Measurements from ENCODE around the gene WDR93. TPM values are rescaled to one million over a fixed set of nuclear protein-coding genes. Genes with fewer than 3 reads are reported as not detected.

WDR93 gene
- total RNA-seq, 1 donor from 2014 or later: not detected

DNA sequence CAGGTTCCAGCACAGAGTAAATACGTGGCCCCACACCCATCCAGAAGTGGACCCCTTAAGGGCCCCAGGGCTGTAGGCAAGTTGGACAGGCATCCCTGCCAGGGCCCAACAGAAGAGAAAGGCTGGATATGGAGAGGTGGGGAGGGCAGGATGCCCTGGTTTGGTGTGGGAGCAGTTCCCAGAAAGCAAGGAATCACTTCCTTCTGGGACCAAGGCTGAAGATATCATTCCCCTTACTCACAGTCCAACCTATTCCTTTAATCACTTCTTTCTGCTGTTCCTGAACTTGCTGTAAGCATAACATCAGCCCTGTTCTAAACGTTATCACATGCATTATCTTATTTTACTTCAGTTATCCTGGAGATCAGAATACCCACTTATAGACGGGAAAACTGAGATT is 79.4 kb downstream of the WDR93 start:
- Histone ChIP-seq H3K36me3 (no peaks in the 10 kb centered on the region), H3K4me3 (no peak overlapping the region), H3K27ac (no peak overlapping the region), H3K4me1 (peaks cover 10% of the 10 kb centered on the region), H3K9me3 (no peaks in the 10 kb centered on the region), H3K27me3 (no peaks in the 10 kb centered on the region)
- no peak for DNase-seq (ENCODE audit: extremely low spot score in 2 of 2)
- TF ChIP-seq POLR2A (IDR thresholded peaks at IDR 0.05) (no peak), POLR2AphosphoS5 (IDR thresholded peaks at IDR 0.05; ENCODE audit: insufficient read depth in 1 of 2, low read depth in 1 of 2) (no peak)
- TF ChIP-seq, protein P1, sequence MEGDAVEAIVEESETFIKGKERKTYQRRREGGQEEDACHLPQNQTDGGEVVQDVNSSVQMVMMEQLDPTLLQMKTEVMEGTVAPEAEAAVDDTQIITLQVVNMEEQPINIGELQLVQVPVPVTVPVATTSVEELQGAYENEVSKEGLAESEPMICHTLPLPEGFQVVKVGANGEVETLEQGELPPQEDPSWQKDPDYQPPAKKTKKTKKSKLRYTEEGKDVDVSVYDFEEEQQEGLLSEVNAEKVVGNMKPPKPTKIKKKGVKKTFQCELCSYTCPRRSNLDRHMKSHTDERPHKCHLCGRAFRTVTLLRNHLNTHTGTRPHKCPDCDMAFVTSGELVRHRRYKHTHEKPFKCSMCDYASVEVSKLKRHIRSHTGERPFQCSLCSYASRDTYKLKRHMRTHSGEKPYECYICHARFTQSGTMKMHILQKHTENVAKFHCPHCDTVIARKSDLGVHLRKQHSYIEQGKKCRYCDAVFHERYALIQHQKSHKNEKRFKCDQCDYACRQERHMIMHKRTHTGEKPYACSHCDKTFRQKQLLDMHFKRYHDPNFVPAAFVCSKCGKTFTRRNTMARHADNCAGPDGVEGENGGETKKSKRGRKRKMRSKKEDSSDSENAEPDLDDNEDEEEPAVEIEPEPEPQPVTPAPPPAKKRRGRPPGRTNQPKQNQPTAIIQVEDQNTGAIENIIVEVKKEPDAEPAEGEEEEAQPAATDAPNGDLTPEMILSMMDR (IDR thresholded peaks at IDR 0.05): no peak
- intact Hi-C loops (cut with DNase I): no loop called here

DNA sequence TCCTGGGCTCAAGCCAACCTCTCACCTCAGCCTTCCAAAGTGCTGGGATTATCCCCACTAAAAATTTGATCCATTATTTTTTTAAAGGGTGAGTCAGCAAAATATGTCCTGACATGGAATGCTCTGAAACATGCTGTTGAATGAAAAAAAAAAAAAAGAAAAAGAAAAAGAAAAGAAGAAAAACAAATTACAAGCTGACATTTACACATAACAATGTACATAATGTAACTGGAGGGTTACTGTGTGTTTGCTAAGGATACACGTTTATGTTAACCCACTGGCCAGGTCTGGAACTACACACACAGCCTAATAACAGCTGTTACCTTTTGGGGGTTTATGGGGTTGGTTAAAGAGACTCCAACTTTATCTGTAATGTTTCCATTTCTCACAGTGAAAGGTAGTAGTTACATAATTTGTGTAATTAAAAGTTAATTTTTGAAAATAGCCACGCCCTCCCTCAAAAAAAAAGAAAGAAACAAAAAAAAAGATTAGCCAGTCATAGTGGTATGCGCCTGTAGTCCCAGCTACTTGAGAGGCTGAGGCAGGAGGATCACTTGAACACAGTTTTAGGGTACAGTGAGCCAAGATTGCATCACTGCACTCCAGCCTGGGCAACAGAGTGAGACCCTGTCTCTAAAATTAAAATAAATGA is 82.4 kb downstream of the WDR93 start:
- no peak for DNase-seq (ENCODE audit: extremely low spot score in 2 of 2)
- H3K36me3 ChIP-seq: no peaks in the 10 kb centered on the region
- intact Hi-C loops (cut with DNase I): no loop called here

DNA sequence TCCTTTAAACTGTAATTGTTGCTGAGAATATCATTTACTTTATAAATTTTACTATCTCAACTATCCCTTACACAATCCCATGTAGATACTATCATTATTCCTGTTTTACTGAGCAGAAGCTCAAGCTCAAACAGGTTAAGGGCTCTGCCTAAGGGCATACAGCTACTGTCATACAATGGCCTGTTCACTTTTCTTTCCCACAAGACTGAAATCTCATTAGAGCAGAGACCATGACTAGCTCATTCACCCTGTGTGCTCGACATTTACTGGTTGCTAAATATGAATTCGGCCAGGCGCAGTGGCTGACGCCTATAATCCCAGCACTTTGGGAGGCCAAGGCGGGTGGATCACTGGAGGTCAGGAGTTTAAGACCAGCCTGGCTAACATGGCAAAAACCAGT is 83.9 kb downstream of the WDR93 start:
- H3K9me3 ChIP-seq: no peaks in the 10 kb centered on the region
- peaks cover 13% of the 10 kb centered on the region for H3K4me1 ChIP-seq
- H3K36me3 ChIP-seq: no peaks in the 10 kb centered on the region
- H3K27ac ChIP-seq: peak overlapping the region; percentile 22
- TF ChIP-seq POLR2AphosphoS5 (IDR thresholded peaks at IDR 0.05; ENCODE audit: insufficient read depth in 1 of 2, low read depth in 1 of 2): peak in 1 of 2 donors; percentile 42
- TF ChIP-seq, protein P1 (IDR thresholded peaks at IDR 0.05): no peak
- no peak for DNase-seq (ENCODE audit: extremely low spot score in 2 of 2)
- no peaks in the 10 kb centered on the region for H3K27me3 ChIP-seq
- intact Hi-C loops (cut with DNase I): no loop called here
- no peak overlapping the region for H3K4me3 ChIP-seq

More for the DNA sequence above, 82.4 kb downstream of the WDR93 start:
- Histone ChIP-seq H3K27me3 (no peaks in the 10 kb centered on the region), H3K9me3 (no peaks in the 10 kb centered on the region), H3K4me1 (peaks cover 11% of the 10 kb centered on the region), H3K27ac (no peak overlapping the region), H3K4me3 (no peak overlapping the region)
- TF ChIP-seq, protein P1 (IDR thresholded peaks at IDR 0.05): no peak
- TF ChIP-seq POLR2A (IDR thresholded peaks at IDR 0.05): no peak
- TF ChIP-seq POLR2AphosphoS5 (IDR thresholded peaks at IDR 0.05; ENCODE audit: insufficient read depth in 1 of 2, low read depth in 1 of 2): no peak

DNA sequence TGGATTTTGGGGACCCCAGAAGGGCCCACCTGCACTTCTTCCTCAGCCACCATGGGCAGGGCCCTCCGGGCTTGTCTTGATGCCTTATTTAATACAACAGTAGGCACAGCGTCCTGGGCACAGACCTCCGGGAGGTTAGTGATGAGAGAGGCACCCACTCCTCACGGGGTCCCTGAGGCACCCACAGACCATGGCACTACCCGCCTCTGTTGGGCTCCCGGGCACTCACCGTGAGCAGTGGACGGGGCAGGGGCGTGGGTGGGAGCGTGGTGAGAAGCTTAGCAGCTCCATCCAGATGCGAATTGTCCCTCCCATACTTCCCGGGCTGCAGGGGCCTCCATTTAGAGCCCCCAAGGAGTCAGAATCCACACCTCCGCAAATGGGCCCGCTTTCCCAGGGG is 85.2 kb downstream of the WDR93 start:
- no peaks in the 10 kb centered on the region for H3K36me3 ChIP-seq
- TF ChIP-seq POLR2AphosphoS5 (IDR thresholded peaks at IDR 0.05; ENCODE audit: insufficient read depth in 1 of 2, low read depth in 1 of 2) (no peak), POLR2A (IDR thresholded peaks at IDR 0.05) (no peak)
- TF ChIP-seq, protein P1 (IDR thresholded peaks at IDR 0.05): no peak
- no peaks in the 10 kb centered on the region for H3K27me3 ChIP-seq
- H3K27ac ChIP-seq: peak overlapping the region; percentile 64
- H3K4me1 ChIP-seq: peaks cover 14% of the 10 kb centered on the region
- H3K4me3 ChIP-seq: peak overlapping the region; percentile 32 to 36
- DNase-seq (ENCODE audit: extremely low spot score in 2 of 2): no peak
- H3K9me3 ChIP-seq: no peaks in the 10 kb centered on the region
- intact Hi-C loops (cut with DNase I): no loop called here

DNA sequence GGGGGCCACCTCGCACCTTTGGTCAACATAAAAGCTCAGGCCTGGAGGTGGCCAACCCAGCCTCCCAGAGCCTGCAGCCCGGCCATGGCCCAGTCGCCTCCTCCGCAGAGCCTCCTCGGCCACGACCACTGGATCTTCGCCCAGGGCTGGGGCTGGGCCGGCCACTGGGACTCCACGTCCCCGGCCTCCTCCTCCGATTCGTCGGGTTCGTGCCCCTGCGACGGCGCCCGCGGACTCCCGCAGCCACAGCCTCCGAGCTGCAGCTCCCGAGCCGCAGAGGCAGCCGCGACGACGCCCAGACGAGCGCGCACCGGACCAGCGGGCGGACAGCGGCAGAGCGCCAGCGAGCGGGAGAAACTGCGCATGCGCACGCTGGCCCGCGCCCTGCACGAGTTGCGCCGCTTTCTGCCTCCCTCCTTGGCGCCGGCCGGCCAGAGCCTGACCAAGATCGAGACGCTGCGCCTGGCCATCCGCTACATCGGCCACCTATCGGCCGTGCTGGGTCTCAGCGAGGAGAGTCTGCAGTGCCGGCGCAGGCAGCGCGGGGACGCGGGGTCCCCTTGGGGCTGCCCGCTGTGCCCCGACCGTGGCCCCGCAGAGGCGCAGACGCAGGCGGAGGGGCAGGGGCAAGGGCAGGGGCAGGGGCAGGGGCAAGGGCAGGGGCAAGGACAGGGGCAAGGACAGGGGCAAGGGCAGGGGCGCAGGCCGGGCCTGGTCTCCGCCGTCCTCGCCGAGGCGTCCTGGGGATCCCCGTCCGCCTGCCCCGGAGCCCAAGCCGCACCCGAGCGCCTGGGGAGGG is 85.9 kb downstream of the WDR93 start, which contains the start of gene MESP2:
Gene MESP2, plus strand, starts transcription at position 59 of the 799 bp plus-strand sequence. Its CDS starts 26 bp downstream, at position 85.
- Histone ChIP-seq H3K9me3 (no peaks in the 10 kb centered on the region), H3K27me3 (no peaks in the 10 kb centered on the region), H3K4me1 (peaks cover 20% of the 10 kb centered on the region), H3K27ac (peak within 1 kb of the TSS; percentile 64), H3K4me3 (peak within 1 kb of the TSS; percentile 32 to 36), H3K36me3 (no peaks in the 10 kb centered on the region)
- no peak for DNase-seq (ENCODE audit: extremely low spot score in 2 of 2)
- intact Hi-C loops (cut with DNase I): no loop called here
- TF ChIP-seq POLR2A (IDR thresholded peaks at IDR 0.05) (no peak), POLR2AphosphoS5 (IDR thresholded peaks at IDR 0.05; ENCODE audit: insufficient read depth in 1 of 2, low read depth in 1 of 2) (peak in 1 of 2 donors; percentile 27)
- TF ChIP-seq, protein P1 (IDR thresholded peaks at IDR 0.05): peak in 2 of 3 experiments; percentile 26 to 52

Measured in vagina (tissue), 2 donors.